Stimulated activated CD4-positive, alpha-beta T cell treated with anti-CD3 and anti-CD28 coated beads, Interleukin-2, amount 100 ng/mL, for 24 hours (primary cell): ENCODE data around the gene UBR4.
A peak's percentile ranks its signal among the peaks of the same experiment; 100 is the strongest.
"Not testable (repeated sequence)": the region's sequence is repeated elsewhere in the genome, so short reads cannot be mapped to it uniquely, and the experiment has no call there.

Experiments
- DNase-seq, 2 donors: peaks; one replicate each; pipeline ENCODE4 v3.0.0-alpha.2; 2020

UBR4 gene

GRCh38 chr1:19209990-19210771 is at the start of gene UBR4:
UBR4 (minus strand) TSS chr1:19210266; CDS start chr1:19210248, 18 bp downstream.
- DNase-seq: peak; percentile 97 to 98

GRCh38 chr1:19258353-19258752 is 48.3 kb upstream of the UBR4 start:
- no peak for DNase-seq

- peak in 1 of 2 donors; percentile 39 for DNase-seq
Measured at GRCh38 chr1:19257178-19257914, 47.3 kb upstream of the UBR4 start.

- not testable (repeated sequence) for DNase-seq
Measured at GRCh38 chr1:19256301-19256700, 46.2 kb upstream of the UBR4 start.

GRCh38 chr1:19255288-19255687 is 45.2 kb upstream of the UBR4 start:
- DNase-seq: no peak

- no peak for DNase-seq
Measured at GRCh38 chr1:19254416-19254815, 44.4 kb upstream of the UBR4 start.

- DNase-seq: peak; percentile 95
Measured at GRCh38 chr1:19251305-19252196, 41.5 kb upstream of the UBR4 start, which contains the start of the genes EMC1 and MRTO4. EMC1 (minus strand) TSS chr1:19251524; CDS start chr1:19251509, 15 bp downstream. MRTO4 (plus strand) TSS chr1:19251805; CDS start chr1:19251836, 31 bp downstream.

- DNase-seq: peak in 1 of 2 donors; percentile 35
Measured at GRCh38 chr1:19250629-19251304, 40.7 kb upstream of the UBR4 start.

GRCh38 chr1:19240673-19241538 is 30.8 kb upstream of the UBR4 start:
- DNase-seq: peak; percentile 75 to 78

GRCh38 chr1:19239876-19240275 is 29.8 kb upstream of the UBR4 start:
- no peak for DNase-seq

GRCh38 chr1:19234224-19234623 is 24.2 kb upstream of the UBR4 start:
- DNase-seq: no peak

GRCh38 chr1:19232524-19232846 is 22.4 kb upstream of the UBR4 start:
- DNase-seq: no peak

- DNase-seq: not testable (repeated sequence)
Measured at GRCh38 chr1:19231736-19232523, 21.9 kb upstream of the UBR4 start.

GRCh38 chr1:19229828-19230325 is 19.8 kb upstream of the UBR4 start:
- DNase-seq: no peak

GRCh38 chr1:19229229-19229628 is 19.2 kb upstream of the UBR4 start:
- DNase-seq: no peak

GRCh38 chr1:19222979-19223824 is 13.1 kb upstream of the UBR4 start:
- DNase-seq: no peak

- no peak for DNase-seq
Measured at GRCh38 chr1:19222573-19222972, 12.5 kb upstream of the UBR4 start.

- no peak for DNase-seq
Measured at GRCh38 chr1:19220991-19221390, 10.9 kb upstream of the UBR4 start.

GRCh38 chr1:19220080-19220846 is 10.2 kb upstream of the UBR4 start:
- no peak for DNase-seq
